Mucosa of gallbladder (tissue), 1 donor: ENCODE measurements around the gene SLC16A3. TPM values are rescaled to one million over a fixed set of nuclear protein-coding genes. Genes with fewer than 3 reads are reported as not detected.

Experiments used
- DNase-seq: peaks from one replicate; pipeline ENCODE4 v3.0.0-alpha.2; 2020; ENCODE audit warnings: low spot score
- total RNA-seq: library from RNA; stranded (reverse); gene quantifications from one replicate; pipeline ENCODE4 v1.2.1, GENCODE V29; 2021
- donor health status: DM: no; HTN: no; CAD: no.

SLC16A3 gene
- total RNA-seq, 1 donor from 2014 or later: 95.7 TPM

DNA sequence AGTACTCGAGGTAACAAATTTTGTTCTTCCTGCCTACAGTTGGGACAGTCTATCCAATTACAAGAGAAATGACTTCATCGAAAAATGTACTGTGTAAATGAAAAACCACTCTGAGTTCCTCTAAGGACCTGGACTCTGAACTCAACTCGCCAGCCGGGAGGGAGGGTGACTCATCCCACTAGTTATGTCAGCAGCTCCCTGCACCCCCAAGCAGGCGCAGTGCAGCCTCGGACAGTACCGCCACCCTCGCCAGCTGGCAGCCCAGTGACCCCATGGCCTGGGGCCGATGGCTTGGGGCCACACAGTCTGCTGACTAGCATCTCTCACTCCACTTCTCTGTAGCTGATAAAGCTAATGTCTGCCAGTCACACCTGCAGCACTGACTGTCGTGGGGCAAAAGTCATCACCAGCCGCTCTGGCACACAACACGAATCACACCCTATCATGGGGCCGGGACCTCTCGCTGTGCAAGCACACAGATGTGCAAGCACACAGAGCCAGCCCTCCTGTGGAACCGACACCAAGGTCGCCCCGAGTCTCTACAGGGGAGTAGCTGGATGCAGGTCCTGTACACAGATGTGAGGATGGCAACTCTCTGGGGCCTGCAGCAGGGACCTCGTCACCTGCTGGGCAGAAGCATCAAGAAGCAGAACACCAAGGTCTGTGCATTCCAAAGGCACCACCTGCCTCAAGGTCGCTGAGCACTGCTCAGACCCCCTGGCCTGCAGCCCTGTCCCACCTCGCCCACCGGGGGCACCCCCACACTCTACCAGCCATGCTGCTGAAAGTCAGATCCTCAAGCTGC, 38.9 kb downstream of the SLC16A3 start:
- peak; percentile 95 for DNase-seq

DNA sequence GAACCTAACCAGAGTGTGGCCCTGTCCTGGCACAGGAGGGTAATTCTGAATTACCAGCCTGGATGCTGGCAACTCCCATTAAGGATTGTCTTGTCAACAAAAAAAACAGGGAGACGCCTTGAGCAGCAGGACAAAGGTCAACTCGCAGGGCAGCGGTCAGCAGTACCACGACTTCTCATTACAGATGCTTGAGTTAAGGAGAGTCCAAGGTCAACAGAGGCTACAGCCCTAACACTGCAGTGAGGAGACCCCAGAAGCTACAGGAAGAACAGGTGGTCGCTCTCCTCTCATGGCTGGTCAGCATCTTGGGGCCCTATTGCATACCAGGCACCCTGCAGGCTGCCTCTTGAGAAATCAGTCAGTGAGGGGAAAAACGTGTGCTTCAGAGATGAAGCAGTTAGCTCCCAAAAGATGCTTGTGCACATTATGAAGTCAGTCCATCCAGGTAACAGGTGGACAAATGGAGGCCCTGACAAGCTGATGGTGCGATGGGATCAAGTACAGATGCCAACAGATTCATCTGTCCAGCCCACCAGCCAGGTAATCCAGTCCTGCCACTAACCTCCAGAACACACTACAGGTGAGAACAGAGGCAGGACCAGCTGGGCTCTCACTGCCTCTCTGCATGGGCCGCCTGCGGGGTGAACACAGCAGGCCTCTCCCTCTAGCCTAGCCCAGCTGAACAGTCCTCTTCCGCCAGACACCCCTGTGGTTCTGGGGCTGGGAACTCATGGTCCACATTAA, 40.5 kb downstream of the SLC16A3 start:
- DNase-seq: no peak

DNA sequence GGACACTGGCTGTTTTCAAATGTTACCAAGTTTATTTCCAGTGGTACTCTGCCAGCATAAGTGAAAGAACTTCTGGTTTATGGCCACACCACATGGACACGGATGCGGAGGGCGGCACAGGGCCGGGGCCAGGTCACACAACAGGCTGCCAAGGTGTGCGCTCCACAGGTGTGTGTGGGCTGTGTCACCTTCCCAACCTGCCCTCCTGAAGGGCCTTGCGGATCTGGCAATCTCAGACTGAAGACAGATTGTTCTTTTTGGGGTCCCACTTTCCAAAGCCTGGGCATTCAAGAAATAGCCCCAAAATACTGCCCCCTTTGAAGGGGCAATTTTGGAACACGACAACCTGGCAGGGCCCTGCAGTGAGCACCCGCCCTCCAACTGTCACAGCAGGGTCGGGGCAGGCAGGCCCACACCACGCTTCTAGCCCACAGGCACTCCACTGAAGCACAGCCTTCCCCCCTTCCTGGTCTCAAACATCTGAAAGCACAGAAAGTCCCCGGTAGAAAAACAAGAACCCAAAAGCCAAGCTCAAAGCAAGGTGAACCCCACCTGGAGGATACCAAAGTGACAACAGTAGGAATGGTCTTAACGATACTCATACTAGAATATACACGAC, 41.1 kb downstream of the SLC16A3 start:
- no peak for DNase-seq

DNA sequence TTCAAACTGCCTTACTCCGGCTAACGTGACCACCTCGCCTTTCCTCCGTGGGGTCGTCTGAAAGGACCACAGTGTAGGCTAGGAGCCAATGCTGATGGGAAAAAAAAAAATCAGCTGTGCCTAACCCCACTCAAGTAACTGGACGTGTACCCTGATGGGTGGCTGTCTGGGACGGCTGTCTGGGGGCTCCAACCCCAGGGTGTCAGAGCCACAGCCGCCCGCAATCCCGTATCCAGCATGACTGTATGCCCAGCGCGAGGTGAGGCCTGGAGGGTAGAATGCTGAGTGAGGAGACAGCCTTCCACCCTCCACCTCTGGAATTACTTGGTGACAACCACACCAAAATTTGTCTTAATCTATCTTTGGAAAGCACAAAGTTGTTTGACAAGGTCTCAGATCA, 41.8 kb downstream of the SLC16A3 start:
- no peak for DNase-seq

DNA sequence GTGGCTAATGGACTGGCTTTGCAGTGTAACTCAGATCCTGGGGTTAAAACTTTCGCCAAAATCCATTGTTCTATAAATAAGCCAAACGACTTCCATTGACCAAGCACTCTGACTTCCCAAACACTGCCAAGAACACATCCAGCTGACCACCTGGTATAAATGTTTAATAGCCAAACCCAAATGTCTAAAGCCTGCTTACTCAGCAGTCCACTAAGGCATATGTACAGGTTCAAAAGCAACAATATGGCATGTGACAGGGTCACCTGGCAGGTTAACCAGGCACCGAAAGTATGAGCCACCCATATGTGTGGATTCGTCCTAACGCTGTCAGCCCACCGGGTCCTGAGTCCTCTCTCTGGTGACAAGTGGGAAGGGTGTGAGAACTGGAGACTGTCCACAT, 42.6 kb downstream of the SLC16A3 start:
- no peak for DNase-seq

DNA sequence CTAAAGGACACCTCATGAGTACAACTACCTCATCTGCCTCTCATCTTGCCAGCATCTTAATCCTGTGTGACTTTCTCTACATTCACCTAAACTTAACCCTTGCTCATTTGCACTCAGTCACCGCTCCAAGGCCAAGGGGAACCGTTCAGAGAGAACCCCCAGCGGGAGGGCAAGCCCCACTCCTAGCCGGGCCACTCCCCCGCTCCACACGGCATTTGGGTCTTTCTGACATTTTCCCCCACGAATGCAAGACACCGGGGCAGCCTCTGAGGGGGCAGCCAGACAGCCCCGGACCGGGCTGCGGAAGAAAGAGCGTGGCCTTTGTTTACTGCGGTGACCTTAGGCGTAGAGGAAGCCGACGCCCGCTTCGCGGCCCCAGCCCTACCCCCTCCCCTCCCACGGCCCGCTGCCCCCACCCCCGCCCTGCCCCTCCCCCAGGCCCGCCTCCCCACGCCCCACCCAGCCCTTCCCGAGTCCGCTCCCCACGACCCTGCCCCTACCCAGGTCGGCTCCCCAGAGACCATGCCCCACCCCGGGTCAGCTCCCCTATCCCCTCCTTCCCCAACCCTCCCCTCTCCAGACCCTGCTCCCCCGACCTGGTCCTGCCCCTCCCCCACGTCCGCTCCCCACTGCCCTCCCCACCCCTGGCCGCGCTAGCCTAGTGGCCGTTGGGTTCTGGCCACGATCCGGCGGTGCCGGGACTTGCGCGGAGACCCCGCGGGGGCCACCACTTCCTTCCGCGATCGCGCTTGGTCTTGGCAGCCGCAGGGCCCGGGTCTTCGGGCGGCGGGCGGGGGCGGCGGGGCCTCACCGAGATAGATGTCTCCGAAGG, 43.9 kb downstream of the SLC16A3 start:
- no peak for DNase-seq

DNA sequence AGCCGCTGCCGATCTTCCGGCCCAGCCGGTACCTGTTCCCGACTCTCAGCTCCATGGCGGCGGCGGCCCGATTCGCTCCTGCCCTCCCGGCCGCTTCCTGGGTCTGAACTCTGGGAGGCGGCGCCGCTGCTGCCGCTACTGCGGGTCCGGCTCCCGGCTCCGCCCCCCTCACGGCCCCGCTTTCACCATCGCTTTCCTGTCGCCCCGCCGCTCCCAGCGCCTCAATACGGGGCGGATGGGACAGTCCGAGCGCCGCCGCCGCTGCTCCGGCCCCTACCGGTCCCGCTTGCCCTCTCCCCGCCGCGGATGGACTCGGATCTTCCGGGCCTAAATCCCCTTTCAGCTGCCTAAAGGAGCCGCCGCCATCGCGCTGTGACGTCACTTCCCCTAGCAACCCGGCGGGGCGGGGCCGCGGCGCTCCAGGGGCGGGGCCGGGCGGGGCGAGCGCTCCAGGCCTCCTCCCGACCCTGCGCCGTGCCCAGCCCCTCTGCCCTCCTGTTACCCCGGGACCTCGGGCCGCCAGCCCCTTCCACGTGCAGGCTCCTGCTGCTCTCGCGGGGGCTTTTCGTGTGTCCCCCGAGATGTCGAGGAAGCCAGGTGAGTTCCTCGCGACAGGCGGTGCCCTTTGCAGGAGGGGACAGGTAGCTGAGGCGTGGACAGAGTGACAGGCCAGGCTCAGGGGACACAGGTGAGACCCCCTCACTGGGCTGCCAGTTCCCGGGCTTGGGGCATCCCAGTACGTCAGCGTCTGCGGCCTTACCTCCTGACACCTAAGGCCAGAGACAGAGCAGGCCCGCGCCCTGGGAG, 44.7 kb downstream of the SLC16A3 start, which contains the start of gene CSNK1D:
CSNK1D (minus strand) TSS at position 374 of the 807 bp plus-strand sequence; CDS start at position 55, 319 bp downstream.
- DNase-seq: peak; percentile 92

DNA sequence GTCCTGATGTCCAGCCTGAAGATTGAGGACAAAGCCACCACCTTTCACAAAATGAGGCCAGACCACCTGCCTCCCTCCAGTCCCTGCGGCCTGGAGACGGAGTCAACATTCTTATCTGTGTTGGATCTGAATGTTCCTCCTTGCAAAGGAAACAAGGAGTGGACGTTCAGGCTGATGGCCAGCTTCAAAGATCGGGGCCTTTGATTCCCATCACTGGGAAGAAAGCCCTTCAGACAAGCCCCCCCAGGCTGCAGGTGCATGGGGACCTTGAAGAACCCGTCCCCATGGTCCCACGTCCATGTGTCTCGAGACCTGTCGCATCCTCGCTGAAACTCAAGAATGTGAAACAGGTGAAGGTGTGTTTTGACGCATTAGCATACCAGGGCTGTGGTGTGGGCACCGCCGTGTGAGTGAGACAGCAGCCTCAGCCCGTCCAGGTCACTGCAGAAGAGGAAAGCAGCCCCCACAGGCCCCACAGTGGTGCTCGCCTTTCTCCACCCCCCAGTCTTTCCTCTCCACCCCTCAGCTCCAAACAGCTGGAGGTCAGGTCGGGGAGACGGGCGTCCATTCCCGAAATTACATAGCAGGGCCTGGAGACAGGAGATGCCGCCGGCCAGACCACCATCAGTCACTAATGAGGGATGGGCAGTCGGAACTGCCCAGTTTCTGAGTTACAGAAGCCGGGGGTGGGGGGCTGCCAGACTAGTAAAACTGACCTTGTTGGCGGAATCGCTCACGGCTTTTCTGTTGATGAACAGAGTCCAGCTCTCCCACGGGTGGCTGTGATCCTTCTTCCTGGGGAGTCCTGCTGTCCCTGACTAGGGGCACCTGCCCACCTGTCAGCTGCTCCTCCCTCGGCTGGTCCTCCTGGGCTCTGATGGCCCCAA, 45.5 kb downstream of the SLC16A3 start:
- DNase-seq: no peak

DNA sequence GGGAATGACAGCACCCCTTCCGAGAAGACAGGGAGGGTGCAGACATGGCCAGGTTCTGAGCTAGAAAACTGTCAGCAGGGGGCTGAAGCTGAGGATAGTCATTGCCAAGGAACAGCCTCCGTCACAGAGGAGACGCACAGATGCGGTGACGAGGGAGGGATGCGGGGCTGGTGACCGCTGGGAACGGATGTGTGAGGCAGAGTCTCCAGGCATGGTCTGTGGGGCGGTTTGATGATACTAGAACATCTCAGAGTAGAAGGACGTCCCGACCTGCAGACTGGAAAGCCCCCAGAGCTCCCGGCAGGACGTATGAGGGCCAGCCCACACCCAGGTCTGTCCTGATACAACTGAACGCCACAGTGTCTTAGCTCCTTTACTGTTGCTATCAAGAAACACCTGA, 46.5 kb downstream of the SLC16A3 start:
- no peak for DNase-seq

DNA sequence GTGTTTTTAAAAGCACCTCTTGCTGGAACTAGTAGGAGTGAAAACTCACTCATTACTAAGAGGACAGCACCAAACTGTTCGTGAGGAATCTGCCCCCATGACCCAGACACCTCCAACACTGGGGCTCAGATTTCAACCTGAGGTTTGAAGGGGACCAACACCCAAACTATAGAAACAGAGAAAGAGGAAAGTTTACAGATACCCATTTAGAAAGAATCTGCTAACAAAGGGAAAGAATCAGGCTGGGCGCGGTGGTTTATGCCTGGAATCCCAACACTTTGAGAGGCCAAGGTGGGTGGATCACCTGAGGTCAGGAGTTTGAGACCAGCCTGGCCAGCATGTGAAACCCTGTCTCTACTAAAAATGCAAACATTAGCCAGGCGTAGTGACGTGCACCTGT, 48.1 kb downstream of the SLC16A3 start:
- DNase-seq: no peak

DNA sequence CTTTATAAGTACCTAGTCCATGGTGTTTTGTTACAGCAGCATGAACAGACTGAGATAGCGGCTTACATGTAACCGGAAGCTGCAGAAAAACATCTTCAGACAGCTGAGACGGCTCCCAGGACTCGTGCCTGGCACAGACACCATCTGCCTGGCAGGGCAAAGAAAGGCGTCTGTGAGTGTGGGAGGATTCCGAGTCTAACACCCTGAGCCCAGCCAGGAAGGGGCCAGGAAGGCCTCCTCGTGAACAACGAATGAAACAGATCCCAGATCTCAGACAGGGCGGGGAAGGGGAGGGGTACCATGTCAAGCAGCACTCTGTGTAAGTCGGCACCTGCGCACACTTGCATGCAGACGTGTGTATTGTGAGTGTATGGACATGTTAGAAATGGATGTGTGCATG, 49.0 kb downstream of the SLC16A3 start:
- no peak for DNase-seq

DNA sequence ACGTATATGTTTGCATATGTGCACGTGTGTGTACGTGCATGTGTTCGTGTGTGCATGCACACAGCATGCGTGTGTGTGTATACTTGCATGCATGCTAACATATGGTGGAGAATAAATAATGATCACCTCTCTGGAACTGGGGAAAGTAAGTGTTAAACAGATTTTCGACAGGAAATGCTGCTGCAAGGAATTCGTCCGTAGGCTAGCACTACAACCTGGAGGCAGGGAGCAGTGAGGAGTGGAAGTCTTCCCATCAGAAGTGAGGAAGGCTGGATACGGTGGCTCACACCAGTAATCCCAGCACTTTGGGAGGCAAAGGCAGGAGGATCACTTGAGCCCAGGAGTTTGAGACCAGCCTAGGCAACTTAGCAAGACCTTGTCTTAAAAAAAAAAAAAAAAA, 49.5 kb downstream of the SLC16A3 start:
- DNase-seq: no peak

DNA sequence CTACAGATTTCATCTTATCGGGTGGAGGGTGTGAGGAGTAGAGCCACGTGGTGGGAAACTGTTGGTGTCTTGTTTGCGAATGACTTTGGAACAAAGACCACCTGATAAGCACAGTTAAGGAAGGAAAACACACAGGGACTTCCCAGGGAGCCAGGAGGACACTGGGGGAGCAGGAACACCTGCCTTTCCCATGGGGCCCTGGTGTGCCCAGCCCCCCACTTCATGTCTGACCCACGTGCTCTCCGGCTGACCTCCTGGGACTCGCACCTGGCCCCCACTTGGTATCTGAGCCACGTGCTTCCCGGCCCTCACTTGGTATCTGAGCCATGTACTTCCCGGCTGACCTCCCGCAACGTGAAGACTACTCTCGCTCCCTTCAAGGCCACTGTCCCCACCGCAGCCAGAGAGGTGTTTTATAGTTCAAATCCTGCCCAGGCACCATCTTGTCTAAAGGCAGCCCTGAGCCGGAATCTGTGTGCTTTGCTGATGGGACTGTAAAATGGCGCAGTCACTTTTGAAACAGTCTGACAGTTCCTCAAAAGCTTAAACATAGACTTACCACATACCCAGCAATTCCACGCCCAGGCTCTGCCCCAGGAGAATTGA, 50.0 kb downstream of the SLC16A3 start:
- no peak for DNase-seq

DNA sequence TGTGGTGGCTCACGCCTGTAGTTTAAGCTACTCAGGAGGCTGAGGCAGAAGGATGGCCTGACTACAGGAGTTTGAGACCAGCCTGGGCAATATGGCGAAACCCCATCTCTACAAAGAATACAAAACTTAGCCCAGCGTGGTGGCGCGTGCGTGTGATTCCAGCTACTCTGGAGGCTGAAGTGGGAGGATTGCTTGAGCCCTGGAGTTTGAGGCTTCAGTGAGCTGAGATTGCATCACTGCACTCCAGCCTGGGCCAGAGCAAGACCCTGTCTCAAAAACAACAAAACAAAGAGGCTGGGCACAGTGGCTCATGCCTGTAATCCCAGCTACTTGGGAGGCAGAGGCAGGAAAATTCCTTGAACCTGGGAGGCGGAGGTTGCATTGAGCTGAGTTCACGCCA, 51.7 kb downstream of the SLC16A3 start:
- no peak for DNase-seq

DNA sequence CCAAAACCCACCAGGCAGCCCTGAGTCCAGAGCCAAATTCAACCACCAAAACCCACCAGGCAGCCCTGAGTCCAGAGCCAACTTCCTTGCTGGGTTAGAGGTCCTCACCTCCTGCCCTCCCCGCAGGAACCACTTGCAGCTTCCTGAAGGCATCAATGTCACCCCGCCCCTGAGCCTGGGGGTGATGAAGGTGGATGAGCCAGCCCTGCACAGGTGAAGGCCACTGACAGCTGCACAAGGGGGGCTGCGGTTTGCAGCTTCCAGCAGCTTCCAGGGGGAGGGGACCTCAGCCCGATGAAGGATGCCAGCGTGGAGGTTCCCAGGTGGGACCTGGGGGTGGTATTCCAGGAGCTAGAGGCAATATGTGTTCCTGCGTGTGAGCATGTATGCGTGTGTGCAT, 52.2 kb downstream of the SLC16A3 start:
- no peak for DNase-seq

DNA sequence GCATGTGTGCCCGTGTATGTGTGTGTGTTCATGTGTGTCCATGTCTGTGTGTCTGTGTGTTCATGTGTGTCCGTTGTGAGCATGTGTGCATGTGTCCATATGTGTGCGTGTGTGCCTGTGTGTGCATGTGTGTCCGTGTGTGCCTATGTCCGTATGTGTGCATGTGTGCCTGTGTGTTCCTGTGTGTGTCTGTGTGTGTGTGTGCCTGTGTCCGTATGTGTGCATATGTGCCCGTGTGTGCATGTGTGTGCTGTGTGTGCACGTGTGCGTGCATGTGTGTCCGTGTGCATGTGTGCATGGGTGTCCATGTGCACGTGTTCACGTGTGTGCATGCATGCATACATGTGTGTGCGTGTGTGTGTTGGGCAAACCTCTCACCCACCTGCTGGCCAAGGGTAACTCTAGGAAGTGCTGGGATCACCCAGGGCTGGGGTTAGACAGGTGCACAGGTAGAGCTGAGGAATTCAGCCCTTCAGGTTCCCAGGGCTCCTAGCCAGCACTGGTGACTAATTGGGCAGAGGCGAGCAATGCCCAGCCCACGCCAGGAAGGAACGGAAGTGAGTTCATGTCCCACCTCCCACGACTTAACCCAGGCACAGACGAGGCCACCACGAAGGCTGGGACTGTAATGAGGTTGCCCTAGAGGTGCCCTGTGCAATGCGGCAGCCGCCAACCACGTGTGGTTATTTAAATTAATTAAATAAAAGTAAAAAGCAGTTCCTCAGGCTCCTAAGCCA, 52.8 kb downstream of the SLC16A3 start:
- peak; percentile 76 for DNase-seq

DNA sequence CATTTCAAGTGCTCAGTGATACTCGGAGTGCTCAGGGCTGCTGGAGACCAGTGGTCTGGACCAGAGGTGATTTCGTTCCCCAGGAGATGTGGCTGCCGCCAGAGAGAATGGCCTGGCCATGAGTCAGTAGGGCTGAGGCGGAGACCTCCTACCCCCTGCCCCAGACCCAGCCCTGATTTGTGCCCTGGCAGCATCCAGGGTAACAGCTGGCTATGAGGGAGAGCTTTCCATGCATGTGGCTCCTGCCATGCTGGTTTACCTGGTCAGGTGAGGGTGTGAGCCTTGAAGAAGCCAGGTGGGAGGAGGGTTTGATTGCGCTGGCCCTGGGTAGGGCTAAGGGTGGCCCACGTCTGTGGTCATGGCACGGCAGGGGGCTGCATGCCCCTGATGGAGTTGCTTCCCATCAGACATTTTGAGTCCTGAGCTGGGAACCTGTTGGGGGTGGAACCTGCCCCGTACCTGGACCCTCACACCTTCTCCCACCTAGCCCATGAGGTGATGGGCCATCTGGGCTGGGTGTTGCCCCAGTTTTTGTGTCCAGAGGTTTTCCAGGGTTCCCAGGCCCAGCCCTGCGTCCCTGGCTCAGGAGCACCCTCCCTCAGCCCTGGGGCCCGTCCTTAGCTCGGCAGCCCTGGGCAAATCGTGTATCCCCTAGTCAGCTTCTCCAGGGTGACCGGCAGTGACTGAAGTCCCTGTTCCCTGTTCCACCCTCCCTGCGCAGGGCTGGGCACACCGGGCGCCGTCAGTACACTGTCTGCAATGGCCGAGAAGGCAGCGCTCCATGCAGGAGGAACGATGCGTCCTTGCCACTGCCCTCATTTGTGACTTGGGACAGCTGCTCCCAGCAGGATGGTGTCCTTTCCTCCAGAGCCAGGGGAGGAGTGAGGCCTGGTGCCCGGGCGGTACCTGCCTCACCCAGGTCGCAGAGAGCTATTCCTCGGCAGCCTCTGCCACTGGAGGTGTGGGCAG, 53.7 kb downstream of the SLC16A3 start:
- DNase-seq: no peak
